GM23248 (cell line): Measurements from ENCODE around the gene MYO5B. TPM values are rescaled to one million over a fixed set of nuclear protein-coding genes. Genes with fewer than 3 reads are reported as not detected.
A peak's percentile ranks its signal among the peaks of the same experiment; 100 is the strongest.

ENCODE experiments used
- DNase-seq: peaks from one replicate; pipeline ENCODE4 v3.0.0-alpha.2; 2015
- H2AFZ ChIP-seq: fragments of 200-600 bp; sonication (generic); 2 replicates; pipeline ENCODE4 v1.6.1; 2016; ENCODE audit warnings: antibody characterized with exemption
- H3F3A ChIP-seq: fragments of 200-600 bp; sonication (generic); 2 replicates; pipeline ENCODE4 v1.6.1; 2016; ENCODE audit warnings: mild to moderate bottlenecking, antibody characterized with exemption, mixed run types; ENCODE audit not compliant: insufficient read depth
- H3K27ac ChIP-seq: fragments of 200-600 bp; sonication (generic); 2 replicates; pipeline ENCODE4 v1.5.1; 2016; ENCODE audit warnings: mild to moderate bottlenecking
- H3K27me3 ChIP-seq: fragments of 200-600 bp; sonication (generic); replicated peaks from 2 replicates; pipeline ENCODE4 v1.6.1; 2016; ENCODE audit warnings: mild to moderate bottlenecking; ENCODE audit not compliant: insufficient read depth
- H3K36me3 ChIP-seq: fragments of 200-600 bp; sonication (generic); 2 replicates; pipeline ENCODE4 v1.6.1; 2016; ENCODE audit warnings: low read depth, mild to moderate bottlenecking
- H3K4me1 ChIP-seq: fragments of 200-600 bp; sonication (generic); 2 replicates; pipeline ENCODE4 v1.6.1; 2016; ENCODE audit warnings: mild to moderate bottlenecking; ENCODE audit not compliant: insufficient read depth
- H3K4me2 ChIP-seq: fragments of 200-600 bp; sonication (generic); one replicate; pipeline ENCODE4 v1.6.1; 2016; ENCODE audit warnings: mild to moderate bottlenecking; ENCODE audit not compliant: unreplicated experiment
- H3K4me3 ChIP-seq: fragments of 200-600 bp; sonication (generic); 2 replicates; pipeline ENCODE4 v1.5.1; 2016; ENCODE audit warnings: mild to moderate bottlenecking
- H3K79me2 ChIP-seq: fragments of 200-600 bp; sonication (generic); 2 replicates; pipeline ENCODE4 v1.6.1; 2016; ENCODE audit warnings: mild to moderate bottlenecking; ENCODE audit not compliant: insufficient read depth
- H3K9ac ChIP-seq: fragments of 200-600 bp; sonication (generic); 2 replicates; pipeline ENCODE4 v1.6.1; 2016; ENCODE audit warnings: mild to moderate bottlenecking
- H3K9me2 ChIP-seq: fragments of 200-600 bp; sonication (generic); 2 replicates; pipeline ENCODE4 v1.6.1; 2016; ENCODE audit warnings: mixed run types, mild to moderate bottlenecking, moderate library complexity; ENCODE audit not compliant: insufficient read depth
- H3K9me3 ChIP-seq: fragments of 200-600 bp; sonication (generic); one replicate; pipeline ENCODE4 v1.6.1; 2017; ENCODE audit warnings: low read depth
- H4K20me1 ChIP-seq: fragments of 200-600 bp; sonication (generic); 2 replicates; pipeline ENCODE4 v1.6.0; 2016; ENCODE audit not compliant: insufficient read depth
- EZH2 ChIP-seq: fragments of 200-600 bp; sonication (generic); IDR thresholded peaks from 2 replicates; pipeline ENCODE4 v1.6.1; 2018; ENCODE audit warnings: antibody characterized with exemption, mild to moderate bottlenecking; ENCODE audit not compliant: insufficient read depth, poor library complexity, severe bottlenecking
- EZH2phosphoT487 ChIP-seq: fragments of 200-600 bp; sonication (generic); IDR thresholded peaks from 2 replicates; pipeline ENCODE4 v1.6.1; 2018; ENCODE audit warnings: antibody characterized with exemption, moderate library complexity, mild to moderate bottlenecking, low read depth; ENCODE audit not compliant: insufficient read depth
- WGBS, 2 experiments: methylation state at CpG; one replicate each; pipeline ENCODE4 v1.1.6; 2015 to 2017; ENCODE audit warnings: low lambda C conversion rate in 2 of 2, low coverage in 1 of 2; ENCODE audit errors: missing lambda C conversion rate in 2 of 2; 5-methylcytosine and 5-hydroxymethylcytosine counted together
- in situ Hi-C: fragments of 300-500 bp; cut with MboI; formaldehyde crosslinking; loops from 2 replicates; pipeline ENCODE4 v1.15.0; 2020
- polyA plus RNA-seq: library from polyadenylated mRNA; unstranded; fragments of >200 nt; fragmentation: Nextera tagmentation; extraction: Ambion mirVana; gene quantifications from 2 replicates; pipeline ENCODE4 v1.2.1, GENCODE V29; 2016
- total RNA-seq: library from RNA; depleted of rRNA; stranded (reverse); fragments of >200 nt; shearing (Covaris generic); gene quantifications from 2 replicates; pipeline ENCODE4 v1.2.3, GENCODE V29; 2014

The MYO5B gene
- total and polyA plus RNA-seq, 2 experiments from 2014 or later = 0.03 TPM; not detected in 1

- Histone ChIP-seq H3K4me1 (no peaks in the 10 kb centered on the region), H3K27ac (no peak overlapping the region), H4K20me1 (no peaks in the 10 kb centered on the region), H3K27me3 (no peaks in the 10 kb centered on the region; the same call in 1 of the 2 replicates), H3K36me3 (no peaks in the 10 kb centered on the region), H3K4me3 (no peak overlapping the region), H3F3A (no peaks in the 10 kb centered on the region), H2AFZ (no peak overlapping the region), H3K79me2 (no peaks in the 10 kb centered on the region), H3K9me2 (no peaks in the 10 kb centered on the region), H3K9me3 (no peaks in the 10 kb centered on the region), H3K4me2 (no peak overlapping the region), H3K9ac (no peak overlapping the region)
- TF ChIP-seq EZH2 = no peak
- no peak for TF ChIP-seq EZH2phosphoT487
- 28 to 42% methylated on average over 3 of the region's 3 CpGs for WGBS, 2 experiments
- in situ Hi-C loops = no loop called here
- DNase-seq = peak; percentile 46
These were observed 185.1 kb downstream of the MYO5B start for GRCh38 chr18:50009773-50010335.

GRCh38 chr18:50008306-50008705 is 186.6 kb downstream of the MYO5B start:
- H4K20me1 ChIP-seq = no peaks in the 10 kb centered on the region
- in situ Hi-C loops = no loop called here
- no peaks in the 10 kb centered on the region for H3K36me3 ChIP-seq
- no peak overlapping the region for H3K4me3 ChIP-seq
- TF ChIP-seq EZH2phosphoT487 (no peak), EZH2 (no peak)
- no peak for DNase-seq
- no peak overlapping the region for H2AFZ ChIP-seq
- no peaks in the 10 kb centered on the region for H3K79me2 ChIP-seq
- no peaks in the 10 kb centered on the region for H3K9me2 ChIP-seq
- H3K4me1 ChIP-seq = no peaks in the 10 kb centered on the region
- no peaks in the 10 kb centered on the region; the same call in 1 of the 2 replicates for H3K27me3 ChIP-seq
- no peak overlapping the region for H3K4me2 ChIP-seq
- no peak overlapping the region for H3K27ac ChIP-seq
- H3F3A ChIP-seq = no peaks in the 10 kb centered on the region
- no peak overlapping the region for H3K9ac ChIP-seq
- no peaks in the 10 kb centered on the region for H3K9me3 ChIP-seq
- 31 to 34% methylated on average over 3 of the region's 3 CpGs for WGBS, 2 experiments

- H3K4me3 ChIP-seq = no peak overlapping the region
- H3K4me2 ChIP-seq = no peak overlapping the region
- H3K9ac ChIP-seq = no peak overlapping the region
- H4K20me1 ChIP-seq = no peaks in the 10 kb centered on the region
- H3K4me1 ChIP-seq = no peaks in the 10 kb centered on the region
- WGBS, 2 experiments = 23 to 30% methylated on average over 2 of the region's 2 CpGs
- no peaks in the 10 kb centered on the region for H3K9me3 ChIP-seq
- DNase-seq = no peak
- no peaks in the 10 kb centered on the region for H3K79me2 ChIP-seq
- no peaks in the 10 kb centered on the region; the same call in 1 of the 2 replicates for H3K27me3 ChIP-seq
- H3K27ac ChIP-seq = no peak overlapping the region
- no peaks in the 10 kb centered on the region for H3K36me3 ChIP-seq
- no peak for TF ChIP-seq EZH2phosphoT487
- TF ChIP-seq EZH2 = no peak
- H3F3A ChIP-seq = no peaks in the 10 kb centered on the region
- H2AFZ ChIP-seq = no peak overlapping the region
- no peaks in the 10 kb centered on the region for H3K9me2 ChIP-seq
- in situ Hi-C loops = no loop called here
These were observed 188.4 kb downstream of the MYO5B start for GRCh38 chr18:50006470-50007046.

- Histone ChIP-seq H4K20me1 (no peaks in the 10 kb centered on the region), H3K4me3 (no peak overlapping the region), H3K9ac (no peak overlapping the region), H3K27me3 (no peaks in the 10 kb centered on the region; the same call in 1 of the 2 replicates), H3K79me2 (no peaks in the 10 kb centered on the region), H3K36me3 (no peaks in the 10 kb centered on the region), H3K4me2 (no peak overlapping the region), H3F3A (no peaks in the 10 kb centered on the region), H3K9me3 (no peaks in the 10 kb centered on the region), H3K4me1 (no peaks in the 10 kb centered on the region), H3K27ac (no peak overlapping the region), H2AFZ (no peak overlapping the region), H3K9me2 (no peaks in the 10 kb centered on the region)
- in situ Hi-C loops = no loop called here
- 31 to 32% methylated on average over 4 of the region's 4 CpGs for WGBS, 2 experiments
- DNase-seq = no peak
- TF ChIP-seq EZH2 (no peak), EZH2phosphoT487 (no peak)
These were observed 190.9 kb downstream of the MYO5B start for GRCh38 chr18:50004013-50004412.

GRCh38 chr18:50002781-50003180 is 192.2 kb downstream of the MYO5B start:
- Histone ChIP-seq H3K36me3 (no peaks in the 10 kb centered on the region), H3K27me3 (no peaks in the 10 kb centered on the region; the same call in 1 of the 2 replicates), H3F3A (no peaks in the 10 kb centered on the region), H2AFZ (no peak overlapping the region), H3K4me3 (no peak overlapping the region), H3K4me1 (no peaks in the 10 kb centered on the region), H3K9ac (no peak overlapping the region), H3K27ac (no peak overlapping the region), H3K4me2 (no peak overlapping the region), H4K20me1 (no peaks in the 10 kb centered on the region), H3K79me2 (no peaks in the 10 kb centered on the region), H3K9me3 (no peaks in the 10 kb centered on the region), H3K9me2 (no peaks in the 10 kb centered on the region)
- in situ Hi-C loops = no loop called here
- WGBS, 2 experiments = 53 to 55% methylated on average over 2 of the region's 2 CpGs
- DNase-seq = no peak
- TF ChIP-seq EZH2phosphoT487 = no peak
- TF ChIP-seq EZH2 = no peak
